Measurements from ENCODE around the gene LRBA. TPM values are rescaled to one million over a fixed set of nuclear protein-coding genes. Genes with fewer than 3 reads are reported as not detected.

Gene LRBA
- total and polyA plus RNA-seq, 4 donors: 11.8 to 149 (median 34.2) TPM

GRCh38 chr4:150354214-150354796 lies 660.8 kb downstream of the LRBA start:
- H3K27ac ChIP-seq (ENCODE audit: low read depth in 1 of 2, low read length in 1 of 2): no peak overlapping the region
- no peaks in the 10 kb centered on the region for H3K36me3 ChIP-seq (ENCODE audit: control insufficient read depth in 4 of 4, insufficient read depth in 4 of 4, low read length in 4 of 4)
- no peak for DNase-seq
- H3K9ac ChIP-seq (ENCODE audit: insufficient read depth in 1 of 2, low read length in 2 of 2): no peak overlapping the region
- ATAC-seq (ENCODE audit: insufficient read depth, low FRiP score): no peak
- peaks cover 0 to 37% (median 2%) of the 10 kb centered on the region in 5 donors for H3K4me1 ChIP-seq (ENCODE audit: control insufficient read depth in 5 of 5, insufficient read depth in 5 of 5, low read length in 5 of 5)
- WGBS, 2 donors: 84 to 87% methylated on average over 4 of the region's 4 CpGs
- H3K27me3 ChIP-seq (ENCODE audit: control insufficient read depth in 3 of 3, insufficient read depth in 3 of 3, low read length in 2 of 3): no peaks in the 10 kb centered on the region
- TF ChIP-seq CTCF (IDR thresholded peaks at IDR 0.05; ENCODE audit: control extremely low read depth, extremely low read depth): no peak
- no peaks in the 10 kb centered on the region for H3K9me3 ChIP-seq (ENCODE audit: control insufficient read depth in 4 of 4, insufficient read depth in 3 of 4, low read length in 3 of 4)
- no peak overlapping the region for H3K4me3 ChIP-seq

- no peak for TF ChIP-seq CTCF (IDR thresholded peaks at IDR 0.05; ENCODE audit: control extremely low read depth, extremely low read depth)
- Histone ChIP-seq H3K9me3 (ENCODE audit: control insufficient read depth in 4 of 4, insufficient read depth in 3 of 4, low read length in 3 of 4) (no peaks in the 10 kb centered on the region), H3K36me3 (ENCODE audit: control insufficient read depth in 4 of 4, insufficient read depth in 4 of 4, low read length in 4 of 4) (no peaks in the 10 kb centered on the region), H3K9ac (ENCODE audit: insufficient read depth in 1 of 2, low read length in 2 of 2) (no peak overlapping the region), H3K27me3 (ENCODE audit: control insufficient read depth in 3 of 3, insufficient read depth in 3 of 3, low read length in 2 of 3) (no peaks in the 10 kb centered on the region), H3K4me3 (no peak overlapping the region), H3K27ac (ENCODE audit: low read depth in 1 of 2, low read length in 1 of 2) (no peak overlapping the region), H3K4me1 (ENCODE audit: control insufficient read depth in 5 of 5, insufficient read depth in 5 of 5, low read length in 5 of 5) (peaks cover 0 to 6% (median 0%) of the 10 kb centered on the region in 5 donors)
- DNase-seq (no peak), ATAC-seq (ENCODE audit: insufficient read depth, low FRiP score) (peak; percentile 66)
- WGBS, 2 donors: 74 to 84% methylated on average over 2 of the region's 2 CpGs
Measured at GRCh38 chr4:150348079-150348478, 667.0 kb downstream of the LRBA start.

GRCh38 chr4:150345207-150345744 lies 669.8 kb downstream of the LRBA start:
- Histone ChIP-seq H3K4me1 (ENCODE audit: control insufficient read depth in 5 of 5, insufficient read depth in 5 of 5, low read length in 5 of 5) (peaks cover 0 to 7% (median 0%) of the 10 kb centered on the region in 5 donors), H3K4me3 (no peak overlapping the region), H3K9me3 (ENCODE audit: control insufficient read depth in 4 of 4, insufficient read depth in 3 of 4, low read length in 3 of 4) (no peaks in the 10 kb centered on the region), H3K9ac (ENCODE audit: insufficient read depth in 1 of 2, low read length in 2 of 2) (no peak overlapping the region), H3K27me3 (ENCODE audit: control insufficient read depth in 3 of 3, insufficient read depth in 3 of 3, low read length in 2 of 3) (no peaks in the 10 kb centered on the region), H3K27ac (ENCODE audit: low read depth in 1 of 2, low read length in 1 of 2) (no peak overlapping the region), H3K36me3 (ENCODE audit: control insufficient read depth in 4 of 4, insufficient read depth in 4 of 4, low read length in 4 of 4) (no peaks in the 10 kb centered on the region)
- 93 to 95% methylated on average over 3 of the region's 3 CpGs for WGBS, 2 donors
- TF ChIP-seq CTCF (IDR thresholded peaks at IDR 0.05; ENCODE audit: control extremely low read depth, extremely low read depth): no peak
- no peak for ATAC-seq (ENCODE audit: insufficient read depth, low FRiP score)
- DNase-seq: no peak
